GM12865 (cell line): ENCODE data around the gene SMIM21.

Source experiments
- DNase-seq: peaks from one replicate; pipeline ENCODE4 v3.0.0; 2010; ENCODE audit warnings: low read depth
- H3K4me3 ChIP-seq: 2 replicates; pipeline ENCODE4 v1.5.1; 2011; ENCODE audit warnings: mild to moderate bottlenecking, low read depth, low read length, control low read depth
- CTCF ChIP-seq: IDR thresholded peaks from 2 replicates; pipeline ENCODE4 v1.5.1; 2011; ENCODE audit warnings: low read length, control low read depth, low read depth, inconsistent platforms; ENCODE audit not compliant: insufficient read depth; ENCODE audit errors: missing control alignments

Gene SMIM21

DNA sequence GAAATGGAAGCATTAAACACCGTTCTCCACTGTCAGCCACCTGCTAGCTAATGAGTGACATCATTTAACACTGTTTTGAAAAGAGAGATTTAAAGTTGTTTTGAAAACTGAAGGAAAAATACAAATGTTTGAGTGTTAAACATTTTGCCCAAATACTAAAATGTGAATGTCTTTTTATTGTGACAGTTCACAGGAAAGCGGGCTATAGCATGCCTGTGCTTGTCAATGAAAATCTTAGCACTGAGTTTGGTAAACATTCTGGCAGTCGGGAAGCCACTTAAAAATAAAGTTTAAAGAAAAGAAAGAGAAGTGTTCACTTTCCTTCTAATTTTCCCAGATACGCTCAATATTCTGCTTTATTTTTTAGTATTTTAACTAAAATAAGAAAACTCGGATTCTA is 40.3 kb upstream of the SMIM21 start:
- no peak overlapping the region for H3K4me3 ChIP-seq
- no peak for TF ChIP-seq CTCF
- DNase-seq, result no peak

DNA sequence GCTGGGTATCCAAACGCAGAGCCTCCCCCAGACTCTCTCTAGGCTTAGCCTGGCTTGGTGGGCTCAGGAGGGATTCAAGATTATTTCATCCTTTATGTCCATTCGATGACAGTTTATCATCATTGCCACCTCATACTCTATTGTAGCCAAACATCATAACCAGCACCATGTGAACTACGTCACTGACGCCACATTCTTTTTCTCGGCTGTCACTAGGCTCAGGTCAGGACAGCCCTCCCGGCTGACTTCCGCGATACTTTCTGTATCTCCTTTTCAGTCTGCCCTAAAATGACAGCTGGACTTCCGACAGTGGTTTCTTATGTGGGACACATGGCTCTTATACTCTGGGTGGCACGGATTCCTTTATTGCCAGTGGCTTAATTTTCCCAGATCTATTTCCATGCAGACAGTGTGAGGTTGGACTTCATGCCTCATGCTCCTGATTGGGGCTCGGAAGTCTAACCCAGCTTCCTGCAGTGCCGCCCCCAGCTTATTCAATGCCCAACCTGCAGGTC is 39.8 kb upstream of the SMIM21 start:
- no peak for TF ChIP-seq CTCF
- DNase-seq, result no peak

GRCh38 chr18:75464356-75464755 is 36.9 kb upstream of the SMIM21 start:
- H3K4me3 ChIP-seq, result no peak overlapping the region
- no peak for DNase-seq
- TF ChIP-seq CTCF, result no peak

More for the DNA sequence above, 39.8 kb upstream of the SMIM21 start:
- no peak overlapping the region for H3K4me3 ChIP-seq

DNA sequence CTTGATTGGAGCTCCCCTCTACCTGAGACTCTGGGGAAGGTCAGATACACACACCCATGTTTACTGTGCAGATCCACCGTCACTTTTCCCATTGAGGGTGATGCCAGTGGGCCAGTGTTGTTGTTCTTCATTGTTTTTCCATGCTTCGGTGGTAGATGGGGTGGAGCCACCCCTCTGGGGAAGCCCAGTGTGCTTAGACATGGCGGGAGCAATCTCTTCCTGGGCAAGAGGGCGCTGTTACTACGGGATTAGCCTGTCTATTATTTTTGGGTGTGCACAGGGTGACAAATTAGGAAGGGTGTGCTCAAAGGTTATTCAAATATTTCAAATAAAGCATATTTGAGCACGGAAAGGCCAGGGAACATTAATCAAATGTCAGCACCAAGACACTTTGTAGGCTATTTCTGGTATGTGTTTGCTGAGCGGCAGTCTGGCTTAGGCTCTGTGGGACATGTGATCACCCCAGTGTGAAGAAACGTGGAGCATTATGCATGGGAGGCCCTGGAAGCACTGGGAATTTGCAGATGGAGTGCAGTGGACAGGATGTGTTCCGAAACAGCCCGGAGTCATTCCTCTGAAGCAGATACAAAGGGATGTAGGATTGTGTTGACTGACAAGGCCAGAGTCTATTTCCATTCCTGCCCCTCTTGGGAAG is 34.8 kb upstream of the SMIM21 start:
- no peak for TF ChIP-seq CTCF
- no peak overlapping the region for H3K4me3 ChIP-seq
- DNase-seq, result no peak

- H3K4me3 ChIP-seq, result no peak overlapping the region
- TF ChIP-seq CTCF, result no peak
These were observed 28.7 kb upstream of the SMIM21 start for GRCh38 chr18:75456199-75456631.

GRCh38 chr18:75455249-75456198 is 28.0 kb upstream of the SMIM21 start:
- no peak for TF ChIP-seq CTCF
- no peak for DNase-seq
- no peak overlapping the region for H3K4me3 ChIP-seq

More at GRCh38 chr18:75456199-75456631, 28.7 kb upstream of the SMIM21 start:
- DNase-seq, result no peak
